NCI-H2081 (cell line): Measurements from ENCODE around the gene ZNF827.
"Not testable (repeated sequence)": the region's sequence is repeated elsewhere in the genome, so short reads cannot be mapped to it uniquely, and the experiment has no call there.

ENCODE experiments used
- DNase-seq, 2 experiments: peaks; one replicate each; lab custom pipeline; 2025; lab: John Stamatoyannopoulos, UW

Gene ZNF827

GRCh38 chr4:145866991-145867390, 71.6 kb downstream of the ZNF827 start:
- DNase-seq: no peak

- DNase-seq: peak in 1 of 2 experiments; percentile 6
Observed at GRCh38 chr4:145865274-145865941, 73.2 kb downstream of the ZNF827 start.

GRCh38 chr4:145863191-145863590, 75.4 kb downstream of the ZNF827 start:
- DNase-seq: no peak

- peak in 1 of 2 experiments; percentile 9 for DNase-seq
Observed at GRCh38 chr4:145861336-145862318, 77.0 kb downstream of the ZNF827 start.

GRCh38 chr4:145860897-145861296, 77.7 kb downstream of the ZNF827 start:
- DNase-seq: no peak

GRCh38 chr4:145860446-145860845, 78.2 kb downstream of the ZNF827 start:
- peak in 1 of 2 experiments; percentile 1 for DNase-seq

GRCh38 chr4:145859926-145860325, 78.7 kb downstream of the ZNF827 start:
- DNase-seq: no peak

- no peak for DNase-seq
Observed at GRCh38 chr4:145859426-145859825, 79.2 kb downstream of the ZNF827 start.

- no peak for DNase-seq
Observed at GRCh38 chr4:145852256-145852839, 86.3 kb downstream of the ZNF827 start.

GRCh38 chr4:145851511-145852201, 87.0 kb downstream of the ZNF827 start:
- no peak for DNase-seq

GRCh38 chr4:145847764-145848163, 90.9 kb downstream of the ZNF827 start:
- DNase-seq: no peak

- no peak for DNase-seq
Observed at GRCh38 chr4:145845118-145845517, 93.5 kb downstream of the ZNF827 start.

GRCh38 chr4:145843639-145844038, 95.0 kb downstream of the ZNF827 start:
- DNase-seq: no peak

GRCh38 chr4:145843148-145843547, 95.5 kb downstream of the ZNF827 start:
- DNase-seq: no peak

GRCh38 chr4:145842224-145842887, 96.3 kb downstream of the ZNF827 start:
- DNase-seq: no peak

GRCh38 chr4:145840801-145841200, 97.8 kb downstream of the ZNF827 start:
- no peak for DNase-seq

GRCh38 chr4:145840162-145840768, 98.4 kb downstream of the ZNF827 start:
- DNase-seq: peak; percentile 12 to 53

- DNase-seq: no peak
Observed at GRCh38 chr4:145839151-145839550, 99.5 kb downstream of the ZNF827 start.

- DNase-seq: not testable (repeated sequence)
Observed at GRCh38 chr4:145832384-145832783, 106.2 kb downstream of the ZNF827 start.

- no peak for DNase-seq
Observed at GRCh38 chr4:145830699-145831098, 107.9 kb downstream of the ZNF827 start.
